Left renal cortex interstitium (tissue), 4 donors: ENCODE data around the gene ALK. TPM values are rescaled to one million over a fixed set of nuclear protein-coding genes. Genes with fewer than 3 reads are reported as not detected.

Experiments used
- DNase-seq, 4 donors: peaks; one replicate each; pipeline ENCODE4 v3.0.0-alpha.2; 2013; ENCODE audit warnings: low read depth in 4 of 4, low spot score in 2 of 4, missing footprints in 1 of 4
- polyA plus RNA-seq, 4 donors: library from polyadenylated mRNA; unstranded; fragments of 120-200 nt; gene quantifications; one replicate each; pipeline ENCODE4 v1.2.1, GENCODE V29; 2013; ENCODE audit not compliant: insufficient read length in 4 of 4

ALK gene
- polyA plus RNA-seq, 4 donors = 0.24 to 0.68 (median 0.31) TPM

DNA sequence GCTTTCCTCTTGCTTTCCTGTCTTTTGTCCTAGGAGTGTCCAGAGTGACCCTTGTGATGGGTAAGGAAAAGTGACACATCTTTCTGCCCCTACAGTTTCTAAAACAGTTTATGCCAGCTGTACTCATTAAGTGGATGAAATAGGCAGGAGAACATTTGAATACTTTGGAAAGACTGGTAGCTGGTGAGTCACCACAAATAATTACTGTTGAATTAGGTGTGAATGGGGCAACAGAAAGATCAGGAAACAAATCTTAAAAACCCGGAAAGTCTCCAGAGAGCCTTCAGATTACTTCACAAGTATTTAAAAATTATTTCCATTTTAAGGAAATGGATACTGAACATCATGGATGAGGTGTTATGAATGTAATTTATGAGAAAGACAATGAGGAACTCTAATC, 527.7 kb downstream of the ALK start:
- no peak for DNase-seq

DNA sequence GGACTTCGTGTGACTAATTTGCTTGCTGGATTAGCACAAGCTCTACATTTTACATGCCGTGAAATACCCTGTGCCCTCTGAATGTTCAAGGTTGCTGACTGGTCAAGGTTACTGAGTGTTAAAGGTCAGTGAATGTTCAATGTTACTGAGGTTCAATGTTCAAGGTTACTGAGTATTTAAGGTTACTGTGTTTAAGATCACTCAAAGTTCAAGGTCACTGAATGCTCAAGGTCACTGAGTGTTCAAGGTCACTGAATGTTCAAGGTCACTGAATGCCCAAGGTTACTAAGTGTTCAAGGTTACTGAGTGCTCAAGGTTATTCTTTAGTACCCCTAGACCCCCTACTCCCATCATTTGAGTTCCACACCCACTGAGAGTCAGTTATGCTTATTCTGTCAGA, 528.6 kb downstream of the ALK start:
- no peak for DNase-seq

DNA sequence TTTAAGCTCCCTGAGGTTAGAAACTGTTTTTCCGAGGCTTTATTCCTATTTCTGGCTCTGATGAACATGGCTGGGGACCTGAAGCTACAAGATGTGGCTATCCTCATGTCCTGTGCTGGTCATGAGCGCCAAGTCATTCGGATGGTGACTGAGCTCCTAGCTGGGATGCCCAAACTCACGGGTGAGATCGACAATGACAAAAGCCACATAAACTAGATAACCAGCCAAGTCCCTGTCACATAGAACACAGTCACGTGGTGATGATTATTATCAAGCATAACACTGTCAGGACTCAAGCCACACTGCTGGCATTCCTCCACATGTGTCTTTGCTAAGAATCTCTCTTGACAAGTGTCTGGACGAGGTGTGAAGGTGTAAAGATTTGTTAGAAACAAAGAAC, 531.2 kb downstream of the ALK start:
- DNase-seq = no peak

DNA sequence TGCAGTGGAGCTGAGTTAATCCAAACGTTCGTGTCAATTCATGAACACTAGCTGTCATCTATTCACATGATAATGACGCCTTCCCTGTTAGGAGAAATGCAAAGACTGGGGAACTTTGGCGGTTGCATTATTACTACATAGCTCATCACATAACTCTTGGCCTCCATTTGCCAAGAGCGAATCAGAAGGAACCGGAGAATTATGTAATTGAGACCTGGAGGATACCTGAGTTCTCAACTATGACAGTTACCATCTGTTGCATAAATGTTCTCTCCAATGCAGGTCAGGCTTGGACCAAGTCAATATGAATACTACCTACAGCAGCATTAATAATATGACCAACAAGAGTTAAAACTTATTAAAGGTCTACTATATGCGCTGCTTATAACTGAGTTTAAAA, 531.7 kb downstream of the ALK start:
- DNase-seq = no peak

DNA sequence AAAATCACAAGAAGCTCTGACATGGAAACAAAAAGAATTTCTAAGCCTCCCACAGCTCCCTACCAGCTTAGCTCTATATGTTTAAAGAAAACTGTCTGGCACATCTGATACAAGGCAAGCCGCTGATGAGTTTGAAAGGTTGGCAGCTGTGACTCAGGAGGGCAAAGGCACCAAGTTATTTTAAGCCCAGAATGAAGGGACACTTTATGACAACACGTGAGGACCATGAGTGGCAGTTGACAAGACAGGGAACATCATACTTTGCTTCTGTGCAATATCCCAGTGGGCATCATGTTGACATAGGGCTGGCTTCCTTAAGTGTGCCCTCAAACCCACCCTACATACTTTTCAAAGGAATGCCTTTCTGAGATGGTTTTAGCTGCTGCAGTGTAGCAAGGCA, 533.3 kb downstream of the ALK start:
- no peak for DNase-seq

DNA sequence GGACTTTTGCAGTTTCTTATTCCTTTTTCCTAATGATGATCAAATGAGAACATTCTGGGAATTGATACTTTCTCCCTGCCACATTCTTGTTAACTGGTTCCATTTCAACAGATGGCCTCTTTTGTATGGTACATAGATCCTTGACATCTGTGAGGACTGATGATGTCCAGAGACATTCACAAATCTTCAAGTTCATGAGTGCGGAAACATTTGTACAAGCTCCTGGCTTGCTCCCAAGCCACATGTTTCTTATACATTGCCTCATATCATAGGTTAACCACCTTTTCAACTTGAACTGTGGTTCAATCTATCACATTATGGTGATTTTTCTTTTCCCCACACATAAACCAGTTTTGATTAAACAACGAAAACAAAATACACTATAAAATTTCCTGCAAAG, 538.9 kb downstream of the ALK start:
- DNase-seq = no peak

DNA sequence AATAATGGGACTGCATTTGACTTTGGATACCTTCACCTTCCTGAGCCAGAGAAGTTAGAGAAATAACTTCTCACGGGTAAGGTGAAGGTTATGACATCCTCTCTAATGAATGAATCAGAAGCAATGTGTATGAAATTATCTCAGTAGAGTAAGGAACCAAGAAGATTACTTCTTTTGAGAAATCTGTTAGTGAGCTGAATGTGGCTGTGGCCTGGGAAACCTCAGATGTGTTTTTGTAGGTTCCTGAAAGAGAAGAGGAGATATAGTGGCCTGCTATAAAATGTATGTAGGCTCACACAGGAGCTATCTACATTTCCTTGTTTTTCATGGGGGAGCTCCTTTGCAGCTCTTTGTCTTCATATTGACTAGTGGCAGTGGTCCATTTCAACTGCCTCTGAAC, 543.6 kb downstream of the ALK start:
- no peak for DNase-seq

DNA sequence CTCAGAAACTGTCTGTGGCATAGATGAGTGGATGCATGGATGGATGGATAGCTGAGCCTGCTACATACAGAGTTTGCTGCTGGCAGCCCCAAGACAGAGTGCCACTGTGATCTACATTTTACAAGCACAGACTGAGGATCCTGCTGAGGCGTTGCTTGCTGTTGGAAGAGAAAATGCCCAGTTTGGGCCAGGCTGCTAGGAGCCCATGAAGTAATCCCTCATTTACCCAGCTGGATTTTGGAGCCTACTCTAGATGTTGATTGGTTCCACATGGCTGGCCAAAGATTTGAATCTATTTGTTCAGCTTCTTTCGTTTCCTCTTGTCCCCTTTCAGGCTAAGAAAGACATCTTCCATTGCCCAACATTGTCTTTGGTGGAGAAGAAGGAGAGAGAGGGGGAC, 544.8 kb downstream of the ALK start:
- DNase-seq = no peak

DNA sequence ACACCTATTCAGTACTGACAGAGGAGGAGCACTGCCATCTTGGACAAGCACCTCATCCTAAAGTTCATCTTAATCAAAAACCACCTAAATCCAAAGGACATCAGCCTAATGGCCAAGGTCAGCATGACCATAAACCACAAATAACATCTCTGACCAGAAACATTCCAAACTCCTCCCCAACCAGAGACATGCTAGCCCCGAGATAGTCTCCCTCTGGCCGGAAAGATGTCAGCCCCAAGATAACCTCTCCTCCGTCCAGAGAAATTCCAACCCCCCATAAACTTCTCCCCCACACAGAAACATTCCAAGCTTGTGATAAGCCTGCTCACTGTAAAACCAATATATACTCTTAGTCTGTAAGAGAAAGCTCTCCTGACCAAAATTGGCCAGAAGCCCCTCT, 545.5 kb downstream of the ALK start:
- no peak for DNase-seq

DNA sequence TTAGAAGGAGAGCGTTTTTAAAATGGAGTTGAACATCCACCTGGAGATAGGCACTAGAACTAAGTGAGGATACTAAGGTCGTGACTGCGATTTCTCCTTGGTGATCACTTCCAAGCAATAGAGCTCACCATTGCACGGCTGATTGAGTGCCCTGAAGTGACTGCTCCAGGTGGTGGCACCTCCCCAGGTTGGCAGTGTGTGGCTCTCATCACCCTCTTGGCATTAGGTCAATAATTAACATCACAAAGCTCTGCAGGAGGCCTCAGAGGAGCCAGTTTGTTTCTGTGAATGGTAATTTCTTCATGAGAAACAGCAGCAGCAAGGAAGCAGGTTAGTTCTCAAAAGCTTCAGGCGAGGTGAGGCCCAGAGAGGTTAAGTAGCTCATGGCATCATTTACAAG, 546.6 kb downstream of the ALK start:
- no peak for DNase-seq

DNA sequence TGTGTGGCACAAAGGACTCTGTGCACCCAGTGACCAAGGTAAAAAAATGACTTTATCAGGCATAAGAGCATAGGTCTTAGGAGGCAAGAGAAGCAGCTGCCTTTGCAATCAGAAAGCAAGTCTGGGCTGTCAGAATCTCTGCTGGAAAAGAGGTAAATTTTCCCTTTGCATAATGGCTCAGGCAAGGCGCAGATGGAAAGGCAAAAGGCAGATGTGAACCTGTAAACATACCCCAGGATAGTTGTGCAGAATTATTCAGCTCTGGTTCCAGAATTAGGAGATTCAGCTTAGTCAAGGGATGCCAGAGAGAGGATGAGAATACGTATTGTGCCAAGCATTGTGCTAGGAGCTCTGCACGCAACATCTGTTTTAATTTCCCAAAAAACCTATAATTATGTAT, 547.5 kb downstream of the ALK start:
- DNase-seq = no peak

DNA sequence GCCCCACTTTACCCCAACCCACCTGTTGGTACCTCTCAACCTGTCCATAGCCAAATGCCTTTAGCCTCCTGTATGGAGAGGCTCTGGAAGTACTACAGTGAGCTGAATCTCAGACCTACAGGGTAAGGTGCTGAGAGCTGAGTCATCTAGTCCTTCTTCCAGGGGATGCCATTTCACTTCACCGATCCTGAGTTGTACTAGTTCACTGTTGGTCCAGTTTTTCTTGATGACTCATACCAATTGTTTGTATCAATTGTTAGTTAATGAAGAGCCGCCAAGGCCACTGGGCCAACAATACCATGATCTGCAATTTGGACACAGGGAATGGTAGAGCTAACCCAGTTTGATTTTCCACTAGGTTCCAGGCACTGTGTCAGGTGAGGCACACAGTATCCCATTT, 549.2 kb downstream of the ALK start:
- DNase-seq = no peak

DNA sequence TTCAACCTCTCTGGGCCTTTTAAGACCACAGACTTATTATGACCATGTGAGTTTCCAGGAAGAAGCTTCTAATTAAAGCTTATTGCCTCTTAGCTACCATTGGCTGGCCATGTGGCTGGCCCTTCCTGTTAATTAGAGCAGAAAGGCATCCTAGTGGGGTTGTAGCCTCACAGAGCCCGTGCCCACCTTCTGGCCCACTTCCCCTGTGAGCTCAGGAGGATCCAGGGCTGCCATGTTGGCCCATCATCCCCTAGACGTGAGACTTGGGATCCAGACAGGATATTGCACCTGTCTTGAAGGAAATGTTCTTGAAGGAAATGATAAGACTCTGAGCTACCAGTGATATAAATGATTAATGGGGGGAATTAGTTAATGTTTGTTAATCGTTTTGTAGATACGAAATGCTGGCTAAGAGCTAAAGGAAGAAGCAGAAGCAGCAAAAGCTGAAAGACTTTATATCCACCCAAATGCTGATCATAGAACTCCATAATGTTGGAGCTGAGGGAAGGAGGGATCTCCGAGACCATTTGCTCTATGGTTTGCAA, 550.7 kb downstream of the ALK start:
- no peak for DNase-seq

DNA sequence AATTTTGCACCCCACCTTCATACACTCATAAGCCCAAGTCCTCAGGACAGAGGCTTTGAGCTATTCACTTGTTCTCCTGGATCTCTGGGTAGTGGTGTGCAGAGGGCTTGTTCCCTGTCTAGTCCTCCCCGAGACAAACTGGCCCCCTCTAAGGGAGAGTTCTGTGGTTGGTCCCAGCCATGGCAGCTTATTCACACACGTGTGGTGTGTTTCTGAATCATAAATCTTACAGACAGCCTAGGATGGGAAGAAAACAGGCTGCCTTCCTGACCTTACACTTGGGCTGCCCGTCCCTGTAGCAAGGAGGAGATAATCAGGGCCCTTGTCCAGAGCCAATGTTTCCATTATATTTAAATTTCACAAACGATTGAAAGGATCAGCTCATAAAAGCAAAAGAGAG, 551.2 kb downstream of the ALK start:
- DNase-seq = no peak

DNA sequence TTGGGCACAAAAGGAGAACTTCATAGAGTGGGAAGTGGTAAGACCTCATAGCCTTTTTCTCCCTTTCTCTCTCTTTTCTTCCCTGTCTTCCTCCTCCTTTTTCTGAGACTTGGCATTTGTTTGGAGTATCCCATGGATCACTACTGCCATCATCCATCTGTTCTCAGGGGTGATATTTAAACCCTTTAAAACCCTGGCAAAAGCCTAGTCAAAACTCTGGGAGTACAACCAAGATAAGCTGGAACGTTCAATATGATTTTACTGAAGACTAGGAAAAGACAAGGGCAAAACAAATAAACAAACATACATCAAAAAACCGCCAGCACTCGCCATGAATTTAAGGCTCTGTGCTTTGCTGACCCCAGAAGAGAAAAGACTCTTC, 552.7 kb downstream of the ALK start:
- no peak for DNase-seq

DNA sequence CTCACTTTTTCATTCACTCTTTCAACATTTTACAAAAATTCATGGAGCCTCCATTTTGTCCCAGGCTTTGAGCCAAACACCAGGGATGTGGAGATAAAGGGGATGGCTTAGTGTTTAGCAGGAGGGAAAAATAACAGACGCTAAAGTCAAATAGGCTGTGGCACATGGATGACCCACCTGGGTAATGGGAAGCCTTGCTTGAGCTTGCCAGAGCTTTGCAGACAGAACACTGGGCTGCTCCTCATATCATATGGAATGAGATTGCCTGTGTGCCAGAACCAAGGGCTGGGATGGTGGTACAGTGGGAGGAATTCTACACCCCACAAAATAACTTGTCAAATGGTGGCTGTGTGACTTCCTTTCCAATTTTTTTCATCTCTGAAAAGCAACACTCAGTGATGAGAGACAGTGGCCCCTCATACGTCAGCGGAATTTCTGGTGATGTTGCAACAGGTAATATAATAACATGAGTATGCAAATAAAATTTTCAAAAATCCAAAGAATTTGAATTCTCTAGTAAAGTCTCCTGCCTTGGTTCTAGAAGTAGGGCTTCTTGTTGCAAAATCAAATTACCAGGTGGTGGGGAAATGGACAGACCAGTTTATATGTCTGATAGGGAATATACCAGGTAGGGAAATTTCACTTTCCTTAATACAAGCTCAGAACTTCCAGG, 553.3 kb downstream of the ALK start:
- DNase-seq = no peak

DNA sequence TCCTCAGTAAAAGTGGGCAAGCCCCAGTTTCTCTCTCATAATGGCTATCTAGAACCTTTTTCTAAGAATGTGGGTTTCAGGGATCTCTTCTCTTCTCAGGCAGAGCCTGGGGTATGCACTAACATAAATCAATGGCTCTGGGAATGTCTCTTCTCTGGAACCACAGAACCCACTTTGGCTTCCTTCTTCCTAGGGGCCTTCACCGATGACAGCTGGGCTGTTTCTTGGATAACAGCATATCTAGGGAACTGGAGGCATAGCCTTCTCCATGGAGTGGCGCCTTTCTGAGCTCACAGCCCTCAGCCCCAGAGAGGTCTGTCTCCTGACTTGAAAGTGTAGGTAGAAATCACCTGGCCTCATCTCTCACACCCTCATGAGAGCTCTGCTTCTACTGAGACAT, 558.3 kb downstream of the ALK start:
- no peak for DNase-seq

DNA sequence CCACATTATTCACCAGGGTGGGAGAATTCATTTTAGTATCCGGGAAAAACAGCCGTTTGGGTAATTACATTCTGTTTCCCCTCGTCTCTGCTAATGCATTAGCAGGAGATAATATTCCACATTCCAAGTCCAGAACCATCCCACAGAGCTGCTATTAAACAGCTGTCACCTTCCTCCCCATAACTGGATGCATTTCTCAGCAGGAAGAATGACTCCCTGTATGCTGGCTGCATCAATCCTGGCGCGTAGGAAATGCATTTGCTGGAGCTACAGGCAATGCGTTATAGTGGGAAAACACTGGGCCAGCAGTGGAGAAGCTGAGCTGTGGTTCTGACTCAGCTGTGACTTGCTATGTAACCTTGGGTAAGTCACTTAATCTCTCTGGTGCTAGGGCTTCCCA, 560.2 kb downstream of the ALK start:
- DNase-seq = no peak

DNA sequence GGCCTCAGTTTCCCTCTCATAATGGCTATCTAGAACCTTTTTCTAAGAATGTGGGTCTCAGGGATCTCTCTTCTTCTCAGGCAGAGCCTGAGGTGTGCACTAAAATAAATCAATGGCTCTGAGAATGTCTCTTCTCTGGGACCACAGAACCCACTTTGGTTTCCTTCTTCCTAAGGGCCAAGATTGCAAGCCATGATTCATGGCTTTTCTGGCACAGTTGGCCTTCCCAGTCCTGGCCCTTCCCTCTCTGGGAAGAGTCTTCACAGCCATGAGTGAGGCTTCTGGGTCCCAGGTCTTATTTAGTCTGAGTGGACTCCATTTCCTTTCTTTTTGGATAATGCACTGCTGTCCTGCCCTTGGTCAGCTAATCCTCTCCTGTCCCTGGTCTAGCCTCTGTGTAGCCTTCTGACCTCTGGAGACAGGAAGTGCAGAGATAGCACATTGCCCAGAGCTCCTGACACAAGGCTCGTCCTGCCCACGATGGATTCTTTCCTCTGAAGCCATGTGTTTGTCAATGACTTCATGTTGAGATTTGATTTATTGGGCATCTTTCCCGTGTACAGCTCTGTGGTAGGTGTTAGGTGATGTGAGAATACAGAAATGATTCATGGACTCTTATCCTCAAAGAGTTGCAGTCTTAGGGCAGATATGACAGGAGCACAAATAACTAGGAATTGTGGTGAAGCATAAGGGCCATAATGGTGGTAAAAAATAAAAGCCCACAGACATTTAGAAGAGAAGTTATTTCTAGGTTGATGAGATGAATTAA, 561.2 kb downstream of the ALK start:
- DNase-seq = no peak

DNA sequence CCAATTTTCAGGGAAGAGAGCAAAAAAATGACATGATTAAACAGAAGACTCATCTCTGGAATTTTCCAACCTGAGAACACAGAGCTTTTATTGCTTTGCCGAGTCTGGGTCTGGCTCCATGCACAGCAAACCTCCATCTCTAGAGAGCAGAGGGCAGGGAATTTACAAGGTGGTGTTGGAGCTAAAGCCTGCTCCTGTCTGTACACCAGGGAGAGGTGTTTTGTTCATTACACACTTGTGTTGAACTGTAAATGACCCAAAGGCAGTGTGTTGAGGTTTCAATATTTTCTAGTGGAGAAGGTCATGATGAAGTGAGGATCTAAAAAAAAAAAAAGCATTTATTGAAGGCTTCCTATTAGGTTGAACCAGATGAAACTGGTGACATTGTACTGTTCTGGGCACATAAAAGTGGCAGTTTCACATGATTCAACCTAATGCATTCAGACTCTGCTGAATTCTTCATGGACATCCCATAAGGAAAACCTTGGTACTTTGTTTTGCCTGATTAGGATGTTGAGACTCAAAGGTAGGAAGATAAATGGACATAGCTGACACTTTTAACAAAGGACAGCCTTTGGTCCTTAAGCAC, 567.9 kb downstream of the ALK start:
- no peak for DNase-seq

DNA sequence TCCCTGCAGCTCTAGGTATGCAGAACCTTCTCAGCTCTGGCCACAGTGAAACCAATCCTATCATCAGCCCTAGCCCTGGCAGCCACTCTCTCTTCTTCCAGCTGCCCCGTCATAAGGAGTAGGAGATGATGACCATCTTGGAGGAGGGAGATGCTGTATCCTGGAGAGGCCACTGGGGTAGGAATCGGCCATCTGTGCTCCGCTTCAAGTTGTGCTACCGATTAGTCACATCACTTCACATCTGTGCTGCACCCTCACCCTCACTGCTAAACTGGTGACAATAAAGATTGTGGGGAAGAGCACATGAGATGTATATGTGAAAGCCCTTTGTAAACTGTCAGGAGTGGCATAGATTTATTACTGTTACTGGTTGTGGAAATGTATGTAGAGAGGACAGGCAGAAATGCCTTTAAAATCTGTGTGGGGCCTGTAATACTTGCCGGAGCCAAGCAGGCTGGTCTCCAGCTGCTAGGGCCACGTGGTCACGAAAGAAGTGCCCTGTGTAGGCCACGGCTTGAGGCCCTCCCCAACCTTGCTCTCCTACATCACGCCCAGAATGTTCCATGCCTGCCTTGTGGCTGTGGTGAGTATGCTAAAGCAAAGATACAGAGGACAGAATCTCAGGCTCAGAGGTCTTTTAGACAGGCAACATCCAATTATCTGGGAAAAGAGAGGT, 569.3 kb downstream of the ALK start:
- no peak for DNase-seq
